Activated CD4-positive, alpha-beta T cell treated with anti-CD3 and anti-CD28 coated beads for 36 hours (primary cell): Measurements from ENCODE around the gene ELL3. TPM values are rescaled to one million over a fixed set of nuclear protein-coding genes. Genes with fewer than 3 reads are reported as not detected.
"Not testable (repeated sequence)": the region's sequence is repeated elsewhere in the genome, so short reads cannot be mapped to it uniquely, and the experiment has no call there.

Source experiments
- ATAC-seq: fragments of 200-7000 bp; cut with Tn5 transposase; one replicate; pipeline ENCODE4 v1.10.0; 2021; ENCODE audit warnings: mild to moderate bottlenecking, moderate library complexity
- CTCF ChIA-PET: fragments of 350-600 bp; sonication (Branson Sonifier 250); formaldehyde crosslinking; loops from one replicate; lab custom pipeline; 2021; ENCODE audit warnings: antibody characterized with exemption; lab: Charles Lee
- POLR2A ChIA-PET: fragments of 350-600 bp; sonication (Branson Sonifier 250); formaldehyde crosslinking; loops from one replicate; lab custom pipeline; 2021; ENCODE audit warnings: antibody characterized with exemption, inconsistent platforms; lab: Charles Lee
- DNase-seq: peaks from one replicate; pipeline ENCODE4 v3.0.0-alpha.2; 2020
- H3K27ac Mint-ChIP-seq: one replicate; pipeline ENCODE4 v1.8.0; 2021; ENCODE audit warnings: mixed read lengths
- H3K27me3 Mint-ChIP-seq: one replicate; pipeline ENCODE4 v1.8.0; 2021; ENCODE audit warnings: mixed read lengths
- H3K36me3 Mint-ChIP-seq: one replicate; pipeline ENCODE4 v1.8.0; 2021; ENCODE audit warnings: low read depth, mixed read lengths
- H3K4me1 Mint-ChIP-seq: one replicate; pipeline ENCODE4 v1.8.0; 2021; ENCODE audit warnings: mixed read lengths
- H3K4me3 Mint-ChIP-seq: one replicate; pipeline ENCODE4 v1.8.0; 2021; ENCODE audit warnings: mild to moderate bottlenecking, moderate library complexity, mixed read lengths
- H3K9me3 Mint-ChIP-seq: one replicate; pipeline ENCODE4 v1.8.0; 2021; ENCODE audit warnings: low read depth, mixed read lengths
- intact Hi-C, 2 experiments: fragments of 100-400 bp; cut with DNase I in 1 of 2; cut with micrococcal nuclease in 1 of 2; formaldehyde crosslinking; loops; one replicate each; pipeline versions ENCODE4 v1.14.2 to v1.15.1; 2022 to 2024; cut with DNase I, micrococcal nuclease
- total RNA-seq, 2 experiments: library from RNA; stranded (reverse); gene quantifications; one replicate each; pipeline ENCODE4 v1.2.3, GENCODE V29; 2021

Gene ELL3
- 1 to 10 TPM; 3.6 TPM for total RNA-seq

DNA sequence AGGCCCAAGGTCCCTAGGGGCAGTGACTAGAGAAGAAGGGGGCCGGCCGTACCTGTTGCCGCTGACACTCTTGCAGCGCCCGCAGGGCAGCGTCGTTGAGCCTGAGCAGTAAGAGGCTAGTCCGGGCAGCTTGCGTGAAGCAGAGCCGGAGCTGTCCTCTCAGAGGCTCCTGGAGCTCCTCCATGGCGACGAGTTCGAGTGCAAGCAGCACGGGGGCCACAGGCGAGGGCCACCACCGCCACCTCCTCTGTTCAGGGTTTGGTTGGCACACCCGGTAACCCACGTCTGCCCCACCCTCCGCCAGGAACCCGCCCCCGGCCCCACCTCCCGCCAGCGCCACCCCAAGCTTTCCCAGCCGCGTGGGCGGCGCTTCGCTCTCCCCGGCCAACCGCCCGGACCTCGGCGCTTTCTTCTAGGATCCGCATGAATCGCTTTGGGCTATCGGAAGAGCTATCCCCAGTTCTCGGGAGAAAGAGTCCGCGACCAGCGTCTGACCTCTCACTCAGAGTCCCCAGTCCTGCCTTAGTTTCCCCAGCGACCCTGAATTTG, at the start of gene ELL3:
Gene ELL3, minus strand, starts transcription at position 249 of the 549 bp plus-strand sequence. Its CDS starts 65 bp downstream, at position 184.
- H3K27me3 Mint-ChIP-seq, result no peaks in the 10 kb centered on the region
- peak within 1 kb of the TSS; percentile 78 for H3K4me3 Mint-ChIP-seq
- no peaks in the 10 kb centered on the region for H3K9me3 Mint-ChIP-seq
- POLR2A ChIA-PET, result interaction anchor here (0.5 to 1.7 kb wide), 16 partner anchors 14 to 1804 kb away, joined by 3 to 8 read pairs (median 3); partner anchors contain the start of genes EHD4, HYPK, MFAP1 and SERF2
- peaks cover 19% of the 10 kb centered on the region for H3K4me1 Mint-ChIP-seq
- H3K27ac Mint-ChIP-seq, result peak within 1 kb of the TSS; percentile 92
- CTCF ChIA-PET, result interaction anchor here (0.5 to 1.9 kb wide), 16 partner anchors 8 to 204 kb away, joined by 3 to 11 read pairs (median 4); partner anchors contain the start of genes HYPK, MFAP1, SERF2 and SERINC4
- DNase-seq (peak; percentile 89), ATAC-seq (peak; percentile 68)
- intact Hi-C loops, result loop anchor here (1.0 to 10.0 kb wide), 9 partner anchors 16 to 591 kb away; partner anchors contain the start of genes PDIA3 (in 2 of the 2), SERF2 (in 2 of the 2), CCNDBP1 (in 1 of the 2) and MAP1A (in 1 of the 2)
- H3K36me3 Mint-ChIP-seq, result peaks cover 15% of the 10 kb centered on the region

DNA sequence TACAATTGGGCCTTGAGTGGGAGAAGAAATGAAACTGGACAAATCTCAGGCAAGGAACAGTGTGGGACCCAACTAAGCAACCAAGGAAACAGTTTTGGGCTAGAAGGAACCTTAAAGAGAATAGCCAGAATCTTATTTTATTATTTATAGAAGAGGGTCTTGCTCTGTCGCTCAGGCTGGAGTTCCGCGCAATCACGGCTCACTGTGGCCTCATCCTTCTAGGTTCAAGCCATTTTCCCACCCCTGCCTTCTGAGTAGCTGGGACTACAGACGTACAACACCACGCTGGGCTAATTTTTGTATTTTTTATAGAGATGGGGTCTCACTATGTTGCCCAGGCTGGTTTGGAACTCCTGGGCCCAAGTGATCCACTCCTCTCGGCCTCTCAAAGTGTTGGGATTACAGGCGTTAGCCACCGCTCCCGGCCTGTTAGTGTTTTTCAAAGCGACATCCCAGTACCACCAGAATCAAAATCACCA, 49.3 kb upstream of the ELL3 start:
- Mint-ChIP-seq H3K36me3 (peaks cover 55% of the 10 kb centered on the region), H3K27ac (peak overlapping the region; percentile 95), H3K9me3 (no peaks in the 10 kb centered on the region), H3K27me3 (no peaks in the 10 kb centered on the region), H3K4me1 (peaks cover 57% of the 10 kb centered on the region), H3K4me3 (peak overlapping the region; percentile 80)
- intact Hi-C loops, result loop anchor here in 1 of 2 experiments (2.0 to 10.0 kb wide), 5 partner anchors 371 to 709 kb away; partner anchors contain the start of genes CTDSPL2, EIF3J, FRMD5 and GOLM2
- ATAC-seq (no peak), DNase-seq (no peak)
- CTCF ChIA-PET, result no interaction called here
- POLR2A ChIA-PET, result no interaction called here

- ChIA-PET POLR2A (interaction anchor here (0.7 to 1.6 kb wide), 6 partner anchors 12 to 463 kb away, joined by 4 to 18 read pairs (median 8); partner anchors contain the start of genes ELL3, GOLM2, HYPK and SERINC4), CTCF (interaction anchor here (0.9 to 1.3 kb wide), 3 partner anchors 32 to 55 kb away, joined by 4 to 6 read pairs (median 5); partner anchors contain the start of gene ELL3)
- not testable (repeated sequence) for H3K9me3 Mint-ChIP-seq, H3K27me3 Mint-ChIP-seq, H3K4me3 Mint-ChIP-seq, ATAC-seq
- intact Hi-C loops, result loop anchor here (2.0 to 10.0 kb wide), 5 partner anchors 369 to 709 kb away; partner anchors contain the start of genes FRMD5 (in 2 of the 2), EIF3J (in 1 of the 2) and GOLM2 (in 1 of the 2)
- peak overlapping the region; percentile 99 for H3K27ac Mint-ChIP-seq
- H3K36me3 Mint-ChIP-seq, result peaks cover 50% of the 10 kb centered on the region
- peaks cover 57% of the 10 kb centered on the region for H3K4me1 Mint-ChIP-seq
- DNase-seq, result peak; percentile 16
Observed at GRCh38 chr15:43825305-43825704, 48.5 kb upstream of the ELL3 start.

- ChIA-PET POLR2A (interaction anchor here (0.7 to 1.6 kb wide), 7 partner anchors 13 to 464 kb away, joined by 3 to 18 read pairs (median 7); partner anchors contain the start of genes ELL3, GOLM2, HYPK and SERINC4), CTCF (interaction anchor here (0.6 to 1.3 kb wide), 7 partner anchors 30 to 1377 kb away, joined by 3 to 6 read pairs (median 3); partner anchors contain the start of gene ELL3)
- ATAC-seq (peak; percentile 85), DNase-seq (peak; percentile 95)
- H3K27ac Mint-ChIP-seq, result peak within 1 kb of the TSS; percentile 99
- H3K36me3 Mint-ChIP-seq, result peaks cover 44% of the 10 kb centered on the region
- H3K4me1 Mint-ChIP-seq, result peaks cover 53% of the 10 kb centered on the region
- intact Hi-C loops, result loop anchor here (1.0 to 10.0 kb wide), 11 partner anchors 24 to 710 kb away; partner anchors contain the start of genes FRMD5 (in 2 of the 2), HYPK (in 2 of the 2), PDIA3 (in 2 of the 2) and SERF2 (in 2 of the 2)
- no peaks in the 10 kb centered on the region for H3K27me3 Mint-ChIP-seq
- H3K4me3 Mint-ChIP-seq, result peak within 1 kb of the TSS; percentile 100
- no peaks in the 10 kb centered on the region for H3K9me3 Mint-ChIP-seq
Observed at GRCh38 chr15:43824302-43825246, 47.8 kb upstream of the ELL3 start, which contains the start of gene MFAP1. TSS of gene MFAP1 (minus strand) at chr15:43824690. CDS start at chr15:43824569, 121 bp downstream.

DNA sequence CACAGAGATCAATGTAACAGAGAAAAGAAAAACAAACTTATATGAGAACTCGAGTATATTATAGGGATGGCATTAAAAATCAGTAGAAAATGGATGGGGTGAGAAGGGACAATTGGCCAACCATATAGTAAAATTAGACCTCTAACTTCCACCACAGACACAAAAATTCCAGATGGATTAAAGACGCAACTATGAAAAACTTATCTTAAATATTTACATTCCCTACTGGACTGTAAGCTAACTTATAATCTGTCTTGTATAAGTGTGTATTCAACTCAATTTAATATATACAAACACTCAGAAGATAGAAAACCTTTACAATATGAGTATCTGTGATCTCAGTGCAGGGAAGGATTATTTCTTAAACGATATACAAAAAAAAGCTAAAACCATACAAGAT, 44.7 kb upstream of the ELL3 start:
- ChIA-PET POLR2A (interaction anchor here (0.6 kb wide), 1 partner anchor 625 kb away, joined by 5 read pairs; no protein-coding TSS in a partner anchor), CTCF (interaction anchor here (1.4 to 2.1 kb wide), 2 partner anchors 27 to 45 kb away, joined by 4 to 7 read pairs; partner anchors contain the start of gene ELL3)
- H3K27ac Mint-ChIP-seq, result peak overlapping the region; percentile 37
- H3K4me3 Mint-ChIP-seq, result peak overlapping the region; percentile 47
- H3K4me1 Mint-ChIP-seq, result peaks cover 53% of the 10 kb centered on the region
- no peaks in the 10 kb centered on the region for H3K9me3 Mint-ChIP-seq
- peaks cover 36% of the 10 kb centered on the region for H3K36me3 Mint-ChIP-seq
- intact Hi-C loops, result loop anchor here in 1 of 2 experiments (10.0 kb wide), 1 partner anchor 713 kb away; the partner anchor contains the start of gene EIF3J
- no peaks in the 10 kb centered on the region for H3K27me3 Mint-ChIP-seq
- DNase-seq (no peak), ATAC-seq (no peak)

GRCh38 chr15:43815064-43815463, 38.3 kb upstream of the ELL3 start:
- CTCF ChIA-PET, result not testable (repeated sequence)

DNA sequence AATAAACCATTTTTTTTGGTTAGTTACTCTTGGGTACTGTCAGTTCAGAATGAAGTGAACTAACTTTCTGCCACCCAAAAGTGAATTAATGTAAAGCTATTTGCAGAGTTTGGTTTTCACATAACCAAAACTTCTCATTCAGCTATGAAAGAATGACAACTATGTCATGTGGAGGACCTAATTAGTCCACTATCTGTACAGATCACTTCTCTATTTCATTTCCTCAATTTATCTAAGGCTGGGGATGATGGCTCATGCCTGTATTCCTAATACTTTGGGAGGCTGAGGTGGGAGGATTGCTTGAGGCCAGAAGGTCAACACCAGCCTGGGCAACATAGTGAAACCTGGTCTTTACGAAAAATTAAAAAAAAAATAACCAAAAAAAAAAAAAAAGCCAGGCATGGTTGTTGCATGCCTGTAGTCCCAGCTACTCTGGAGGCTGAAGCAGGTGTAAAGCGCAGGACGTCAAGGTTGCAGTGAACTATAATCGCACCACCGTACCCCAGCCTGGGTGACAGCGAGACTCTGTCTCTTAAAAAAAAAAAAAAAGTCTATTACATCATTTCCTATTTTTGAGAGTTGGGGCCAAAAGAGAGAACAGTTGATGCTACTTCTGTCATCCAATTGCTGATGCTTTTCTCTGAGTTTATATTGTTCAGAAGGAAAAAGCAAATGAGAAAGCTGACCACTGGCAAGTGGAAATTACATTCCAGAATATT, 32.4 kb upstream of the ELL3 start:
- Mint-ChIP-seq H3K36me3 (peaks cover 76% of the 10 kb centered on the region), H3K9me3 (no peaks in the 10 kb centered on the region), H3K4me3 (no peak overlapping the region), H3K4me1 (peaks cover 3% of the 10 kb centered on the region), H3K27me3 (no peaks in the 10 kb centered on the region), H3K27ac (peak overlapping the region; percentile 82)
- ChIA-PET CTCF (interaction anchor here (0.6 to 1.3 kb wide), 2 partner anchors 35 to 39 kb away, joined by 3 to 4 read pairs; no protein-coding TSS in a partner anchor), POLR2A (no interaction called here)
- no peak for DNase-seq
- ATAC-seq, result no peak
- intact Hi-C loops, result no loop called here

More at GRCh38 chr15:43815064-43815463, 38.3 kb upstream of the ELL3 start:
- peaks cover 54% of the 10 kb centered on the region for H3K36me3 Mint-ChIP-seq
- ATAC-seq, H3K9me3 Mint-ChIP-seq, H3K27me3 Mint-ChIP-seq, DNase-seq, POLR2A ChIA-PET, intact Hi-C loops, H3K4me3 Mint-ChIP-seq: not testable (repeated sequence)
- peak overlapping the region; percentile 68 for H3K27ac Mint-ChIP-seq
- peaks cover 13% of the 10 kb centered on the region for H3K4me1 Mint-ChIP-seq

- Mint-ChIP-seq H3K27me3 (no peaks in the 10 kb centered on the region), H3K4me3 (no peak overlapping the region), H3K4me1 (peaks cover 3% of the 10 kb centered on the region), H3K9me3 (no peaks in the 10 kb centered on the region), H3K36me3 (peaks cover 71% of the 10 kb centered on the region), H3K27ac (no peak overlapping the region)
- DNase-seq (no peak), ATAC-seq (no peak)
- ChIA-PET POLR2A (no interaction called here), CTCF (interaction anchor here (1.3 kb wide), 1 partner anchor 39 kb away, joined by 4 read pairs; no protein-coding TSS in a partner anchor)
- intact Hi-C loops, result no loop called here
Observed at GRCh38 chr15:43808435-43808950, 31.7 kb upstream of the ELL3 start.

- intact Hi-C loops, H3K4me3 Mint-ChIP-seq, DNase-seq, ATAC-seq, H3K27me3 Mint-ChIP-seq, H3K9me3 Mint-ChIP-seq, H3K27ac Mint-ChIP-seq: not testable (repeated sequence)
- ChIA-PET POLR2A (interaction anchor here (1.3 kb wide), 1 partner anchor 29 kb away, joined by 4 read pairs; no protein-coding TSS in a partner anchor), CTCF (interaction anchor here (0.8 to 1.3 kb wide), 2 partner anchors 10 to 25 kb away, joined by 4 read pairs; no protein-coding TSS in a partner anchor)
- Mint-ChIP-seq H3K4me1 (peaks cover 36% of the 10 kb centered on the region), H3K36me3 (peaks cover 73% of the 10 kb centered on the region)
Observed at GRCh38 chr15:43802676-43803075, 25.9 kb upstream of the ELL3 start.
